Measurements from ENCODE around the gene TUSC2. TPM values are rescaled to one million over a fixed set of nuclear protein-coding genes. Genes with fewer than 3 reads are reported as not detected.

The TUSC2 gene
- polyA plus RNA-seq, 6 donors from 2014 or later, result 39.2 to 60.2 (median 46.3) TPM

GRCh38 chr3:50297384-50297775 lies 30.6 kb downstream of the TUSC2 start:
- ATAC-seq (ENCODE audit: low read depth in 2 of 2) (no peak), DNase-seq (no peak)
- Mint-ChIP-seq H3K9me3 (no peaks in the 10 kb centered on the region), H3K27me3 (no peaks in the 10 kb centered on the region), H3K27ac (peak overlapping the region in 2 of 6 donors; percentile 52 to 94), H3K4me1 (peaks cover 26 to 40% (median 34%) of the 10 kb centered on the region in 3 donors), H3K4me3 (peak overlapping the region in 3 of 8 donors; percentile 25 to 98 (median 84)), H3K36me3 (no peaks in the 10 kb centered on the region)

GRCh38 chr3:50296721-50297383 lies 31.2 kb downstream of the TUSC2 start:
- Mint-ChIP-seq H3K9me3 (no peaks in the 10 kb centered on the region), H3K4me1 (peaks cover 28 to 42% (median 36%) of the 10 kb centered on the region in 3 donors), H3K27me3 (no peaks in the 10 kb centered on the region), H3K36me3 (no peaks in the 10 kb centered on the region), H3K27ac (peak overlapping the region in 1 of 6 donors; percentile 52), H3K4me3 (peak overlapping the region in 2 of 8 donors; percentile 72 to 84)
- DNase-seq (no peak), ATAC-seq (ENCODE audit: low read depth in 2 of 2) (no peak)

DNA sequence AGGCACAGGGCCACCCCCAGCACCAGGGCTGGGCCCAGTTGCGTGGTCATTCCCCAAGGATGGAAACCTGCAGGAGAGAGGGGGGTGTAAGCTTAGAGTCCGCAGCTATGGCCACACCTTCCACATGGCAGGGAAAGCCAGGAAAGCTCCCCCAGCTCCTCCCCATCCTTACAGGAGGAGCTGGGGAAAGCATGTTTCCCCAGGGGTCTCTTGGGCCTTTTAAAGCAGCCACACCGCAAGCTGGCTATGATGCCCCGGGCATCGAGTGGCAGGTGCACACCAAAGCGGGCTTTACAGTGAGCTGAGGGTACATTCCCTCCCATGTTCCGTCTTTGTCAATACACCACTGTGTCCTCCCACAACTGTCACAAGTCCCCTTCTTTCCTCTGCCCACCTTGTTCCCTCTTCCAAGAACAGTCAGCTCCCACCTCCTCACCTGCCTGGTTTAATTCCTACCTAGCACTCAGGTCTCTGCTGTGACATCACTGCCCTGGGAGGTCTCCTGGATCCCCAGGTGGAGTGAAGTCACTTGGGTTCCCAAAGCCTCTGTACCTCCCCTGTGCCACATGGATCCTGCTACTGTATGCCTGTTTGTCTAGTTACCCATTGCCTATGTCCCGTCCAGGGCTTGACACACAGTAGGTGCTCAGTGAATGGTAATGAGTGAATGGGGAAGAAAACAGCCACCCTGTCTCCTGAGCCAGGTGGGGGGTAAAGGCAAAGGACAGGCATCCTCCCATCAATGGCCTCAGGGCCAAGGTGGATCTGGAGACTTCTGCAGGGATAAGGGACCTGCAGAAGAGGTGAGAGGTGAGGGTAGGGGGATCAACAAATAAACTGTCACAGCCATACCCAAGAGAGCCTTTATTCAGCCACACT lies 32.2 kb downstream of the TUSC2 start:
- Mint-ChIP-seq H3K36me3 (no peaks in the 10 kb centered on the region), H3K4me3 (no peak overlapping the region), H3K4me1 (peaks cover 35 to 51% (median 44%) of the 10 kb centered on the region in 3 donors), H3K27me3 (no peaks in the 10 kb centered on the region), H3K9me3 (no peaks in the 10 kb centered on the region), H3K27ac (peak overlapping the region in 3 of 6 donors; percentile 25 to 96 (median 56))
- DNase-seq (no peak), ATAC-seq (ENCODE audit: low read depth in 2 of 2) (no peak)

DNA sequence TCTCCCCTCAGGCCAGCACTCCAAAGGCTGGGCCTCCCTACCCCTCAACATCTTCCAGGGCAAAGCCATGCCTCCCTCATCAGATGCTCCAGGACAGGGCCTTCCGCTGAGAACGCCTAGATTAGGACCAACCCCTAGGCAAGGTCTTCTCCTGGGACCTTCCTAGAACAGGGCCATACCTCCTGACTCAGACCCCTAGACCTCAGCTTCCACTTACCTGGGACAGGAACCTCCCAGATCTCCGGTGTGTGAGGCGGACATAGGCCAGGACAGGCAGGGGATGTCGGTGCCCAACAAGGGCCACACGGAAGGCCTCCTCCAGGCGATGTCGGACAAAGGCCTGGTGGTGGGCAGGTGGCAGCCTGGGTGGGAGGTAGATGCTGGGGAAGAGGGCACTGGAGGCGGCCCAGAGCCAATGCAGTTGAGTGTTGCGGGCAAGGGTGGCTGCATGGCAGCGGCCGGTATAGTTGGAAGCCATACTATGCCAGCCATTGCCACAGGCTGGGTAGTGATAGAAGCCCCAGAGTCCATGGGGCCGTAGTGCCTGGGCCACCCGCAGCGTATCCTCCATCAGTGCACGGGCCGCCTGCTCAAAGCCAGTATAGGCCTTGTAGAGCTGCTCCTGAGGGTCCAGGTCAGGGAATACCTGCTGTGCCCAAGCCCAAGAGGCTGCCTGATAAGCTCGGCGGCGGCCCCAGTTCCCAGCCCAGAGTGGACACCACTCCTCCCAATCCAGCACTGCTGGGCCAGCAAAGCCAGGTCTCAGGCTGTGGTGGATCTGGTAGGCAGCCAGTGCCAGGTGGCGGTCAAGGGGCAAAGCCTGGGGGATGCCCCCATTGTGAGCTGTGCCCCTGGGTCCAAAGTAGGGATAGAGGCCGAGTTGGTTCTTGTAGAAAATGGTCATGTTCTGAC lies 33.3 kb downstream of the TUSC2 start:
- Mint-ChIP-seq H3K9me3 (no peaks in the 10 kb centered on the region), H3K4me3 (peak overlapping the region in 1 of 8 donors; percentile 9), H3K27me3 (no peaks in the 10 kb centered on the region), H3K4me1 (peaks cover 28 to 49% (median 35%) of the 10 kb centered on the region in 3 donors), H3K36me3 (no peaks in the 10 kb centered on the region), H3K27ac (peak overlapping the region in 2 of 6 donors; percentile 37 to 59)
- DNase-seq (no peak), ATAC-seq (ENCODE audit: low read depth in 2 of 2) (no peak)

GRCh38 chr3:50294089-50294488 lies 33.9 kb downstream of the TUSC2 start:
- peaks cover 26 to 42% (median 33%) of the 10 kb centered on the region in 3 donors for H3K4me1 Mint-ChIP-seq
- no peak for DNase-seq

GRCh38 chr3:50293079-50293801 lies 34.8 kb downstream of the TUSC2 start:
- DNase-seq, result no peak
- Mint-ChIP-seq H3K4me1 (peaks cover 21 to 37% (median 29%) of the 10 kb centered on the region in 3 donors), H3K27me3 (no peaks in the 10 kb centered on the region), H3K4me3 (peak overlapping the region in 7 of 8 donors; percentile 66 to 95 (median 92)), H3K9me3 (no peaks in the 10 kb centered on the region), H3K36me3 (no peaks in the 10 kb centered on the region), H3K27ac (peak overlapping the region in 5 of 6 donors; percentile 82 to 98 (median 95))
- no peak for ATAC-seq (ENCODE audit: low read depth in 2 of 2)

More at GRCh38 chr3:50294089-50294488, 33.9 kb downstream of the TUSC2 start:
- H3K4me3 Mint-ChIP-seq, result peak overlapping the region in 2 of 8 donors; percentile 35 to 84
- no peaks in the 10 kb centered on the region for H3K36me3 Mint-ChIP-seq
- H3K9me3 Mint-ChIP-seq, result no peaks in the 10 kb centered on the region
- no peaks in the 10 kb centered on the region for H3K27me3 Mint-ChIP-seq
- no peak for ATAC-seq (ENCODE audit: low read depth in 2 of 2)
- H3K27ac Mint-ChIP-seq, result peak overlapping the region in 1 of 6 donors; percentile 37

DNA sequence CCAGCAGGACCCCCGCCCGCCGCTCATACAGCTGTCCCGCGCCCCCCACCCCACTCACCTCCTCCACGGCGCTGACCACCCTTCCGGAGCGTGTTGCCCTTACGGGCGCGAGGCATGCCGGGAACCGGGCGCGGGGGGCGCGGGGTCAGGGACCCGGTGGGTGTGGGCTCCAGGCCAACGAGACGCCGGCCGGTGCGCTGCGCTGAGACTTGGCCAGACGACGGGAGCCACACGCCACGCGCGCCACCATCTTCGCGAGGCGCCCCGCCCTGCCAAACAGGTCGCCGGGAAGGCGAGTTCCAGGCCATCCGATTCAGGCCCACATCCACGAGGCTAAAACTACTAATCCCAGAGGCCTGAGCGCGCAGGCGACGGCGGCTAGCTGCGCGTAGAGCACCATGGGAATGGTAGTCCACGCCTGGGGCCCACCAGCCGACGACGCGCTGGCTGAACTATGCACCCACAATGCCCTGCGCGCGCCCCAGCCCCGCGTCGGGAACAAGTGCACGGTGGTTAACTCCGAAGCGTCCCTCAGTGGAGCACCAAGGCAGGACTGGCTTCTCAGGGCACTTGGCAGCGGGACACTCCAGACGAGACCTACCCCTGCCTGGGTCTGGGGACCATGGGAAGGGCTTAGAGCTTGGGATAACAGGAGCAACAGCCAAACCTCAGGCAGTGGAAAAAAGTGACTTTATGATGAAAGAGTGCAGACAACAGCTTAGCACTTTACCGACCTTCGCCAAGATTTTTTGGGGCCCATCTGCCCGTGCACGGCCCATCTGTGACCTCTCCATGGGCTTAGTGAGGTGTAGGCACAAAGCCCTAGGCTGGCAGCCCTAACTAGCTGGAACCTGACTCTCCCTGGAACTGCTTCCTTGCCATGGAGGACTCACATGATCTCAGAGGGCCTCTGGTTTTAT lies 35.6 kb downstream of the TUSC2 start, which contains the start of gene IFRD2:
Gene IFRD2 (minus strand): TSS at position 271 of the 920 bp plus-strand sequence. CDS start 155 bp downstream, at position 116.
- peak within 1 kb of the TSS; percentile 84 to 95 (median 92) for H3K4me3 Mint-ChIP-seq
- peak within 1 kb of the TSS; percentile 82 to 98 (median 94) for H3K27ac Mint-ChIP-seq
- no peaks in the 10 kb centered on the region for H3K36me3 Mint-ChIP-seq
- no peaks in the 10 kb centered on the region for H3K27me3 Mint-ChIP-seq
- H3K9me3 Mint-ChIP-seq, result no peaks in the 10 kb centered on the region
- DNase-seq (peak; percentile 94), ATAC-seq (ENCODE audit: low read depth in 2 of 2) (peak; percentile 98)
- H3K4me1 Mint-ChIP-seq, result peaks cover 17 to 29% (median 24%) of the 10 kb centered on the region in 3 donors

DNA sequence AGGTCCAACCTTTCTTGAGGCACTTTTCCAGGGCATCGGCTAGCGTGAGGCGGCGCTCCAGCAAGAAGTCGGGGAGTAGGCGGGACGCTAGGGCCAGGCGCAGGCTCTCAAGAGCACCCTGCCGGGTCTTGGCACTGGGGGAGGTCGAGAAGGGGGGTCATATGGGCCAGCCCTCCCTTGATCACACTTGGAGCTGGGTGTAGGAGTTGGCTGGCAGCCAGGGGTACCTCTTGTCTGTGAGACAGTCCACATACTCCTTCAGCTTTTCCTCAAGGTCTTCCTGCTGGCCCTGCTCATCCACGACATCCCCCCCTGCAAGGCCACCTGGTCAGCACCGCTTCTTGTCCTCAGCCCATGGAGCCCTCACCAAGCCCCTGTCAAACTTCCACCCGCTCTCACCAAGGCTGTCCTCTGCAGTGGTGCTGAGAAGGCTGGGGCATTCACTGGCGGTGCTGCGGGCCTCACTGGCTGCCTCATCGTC lies 37.8 kb downstream of the TUSC2 start:
- no peaks in the 10 kb centered on the region for H3K36me3 Mint-ChIP-seq
- H3K4me3 Mint-ChIP-seq, result peak overlapping the region in 4 of 8 donors; percentile 70 to 95 (median 74)

GRCh38 chr3:50289130-50289529 lies 38.9 kb downstream of the TUSC2 start:
- H3K9me3 Mint-ChIP-seq, result no peaks in the 10 kb centered on the region
- ATAC-seq (ENCODE audit: low read depth in 2 of 2) (no peak), DNase-seq (no peak)
- H3K27me3 Mint-ChIP-seq, result no peaks in the 10 kb centered on the region
- peaks cover 17 to 27% (median 24%) of the 10 kb centered on the region in 3 donors for H3K4me1 Mint-ChIP-seq
- H3K27ac Mint-ChIP-seq, result no peak overlapping the region
- no peaks in the 10 kb centered on the region for H3K36me3 Mint-ChIP-seq
- H3K4me3 Mint-ChIP-seq, result peak overlapping the region in 3 of 8 donors; percentile 68 to 77 (median 71)

More for the DNA sequence above, 37.8 kb downstream of the TUSC2 start:
- Mint-ChIP-seq H3K9me3 (no peaks in the 10 kb centered on the region), H3K27me3 (no peaks in the 10 kb centered on the region), H3K27ac (peak overlapping the region in 1 of 6 donors; percentile 39), H3K4me1 (peaks cover 17 to 27% (median 24%) of the 10 kb centered on the region in 3 donors)
- ATAC-seq (ENCODE audit: low read depth in 2 of 2) (no peak), DNase-seq (no peak)

- ATAC-seq (ENCODE audit: low read depth in 2 of 2) (no peak), DNase-seq (no peak)
- Mint-ChIP-seq H3K4me3 (peak overlapping the region in 1 of 8 donors; percentile 66), H3K9me3 (no peaks in the 10 kb centered on the region), H3K4me1 (peaks cover 17 to 27% (median 24%) of the 10 kb centered on the region in 3 donors), H3K36me3 (no peaks in the 10 kb centered on the region), H3K27ac (peak overlapping the region in 1 of 6 donors; percentile 28), H3K27me3 (no peaks in the 10 kb centered on the region)
These were observed 39.5 kb downstream of the TUSC2 start for GRCh38 chr3:50288387-50289007.

DNA sequence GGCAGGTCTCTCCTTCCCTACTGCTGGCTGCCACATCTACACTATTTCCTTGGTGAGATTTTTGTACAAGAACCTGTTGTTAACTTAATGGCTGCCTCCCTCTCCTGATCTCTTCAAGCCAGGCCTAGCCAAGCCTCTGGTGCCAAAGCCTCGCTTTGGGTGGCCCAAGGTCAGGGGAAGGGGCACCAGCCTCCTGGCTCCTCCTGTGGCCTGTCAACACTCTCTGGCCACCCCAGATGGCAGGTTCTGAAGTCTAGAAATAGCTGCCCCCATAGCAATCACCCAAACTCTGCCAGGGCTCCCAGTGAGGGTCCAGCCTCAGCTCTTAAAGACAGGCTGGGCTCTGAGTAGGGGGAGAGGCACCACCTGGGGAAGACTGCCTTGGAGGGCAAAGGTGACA lies 40.8 kb downstream of the TUSC2 start:
- Mint-ChIP-seq H3K36me3 (no peaks in the 10 kb centered on the region), H3K4me1 (peaks cover 8 to 16% (median 15%) of the 10 kb centered on the region in 3 donors), H3K4me3 (no peak overlapping the region), H3K27ac (peak overlapping the region in 1 of 6 donors; percentile 73), H3K9me3 (no peaks in the 10 kb centered on the region), H3K27me3 (no peaks in the 10 kb centered on the region)
- ATAC-seq (ENCODE audit: low read depth in 2 of 2) (no peak), DNase-seq (no peak)

Data from naive B cell (primary cell).